Measurements from ENCODE around the gene HEXIM1.

HEXIM1 gene

DNA sequence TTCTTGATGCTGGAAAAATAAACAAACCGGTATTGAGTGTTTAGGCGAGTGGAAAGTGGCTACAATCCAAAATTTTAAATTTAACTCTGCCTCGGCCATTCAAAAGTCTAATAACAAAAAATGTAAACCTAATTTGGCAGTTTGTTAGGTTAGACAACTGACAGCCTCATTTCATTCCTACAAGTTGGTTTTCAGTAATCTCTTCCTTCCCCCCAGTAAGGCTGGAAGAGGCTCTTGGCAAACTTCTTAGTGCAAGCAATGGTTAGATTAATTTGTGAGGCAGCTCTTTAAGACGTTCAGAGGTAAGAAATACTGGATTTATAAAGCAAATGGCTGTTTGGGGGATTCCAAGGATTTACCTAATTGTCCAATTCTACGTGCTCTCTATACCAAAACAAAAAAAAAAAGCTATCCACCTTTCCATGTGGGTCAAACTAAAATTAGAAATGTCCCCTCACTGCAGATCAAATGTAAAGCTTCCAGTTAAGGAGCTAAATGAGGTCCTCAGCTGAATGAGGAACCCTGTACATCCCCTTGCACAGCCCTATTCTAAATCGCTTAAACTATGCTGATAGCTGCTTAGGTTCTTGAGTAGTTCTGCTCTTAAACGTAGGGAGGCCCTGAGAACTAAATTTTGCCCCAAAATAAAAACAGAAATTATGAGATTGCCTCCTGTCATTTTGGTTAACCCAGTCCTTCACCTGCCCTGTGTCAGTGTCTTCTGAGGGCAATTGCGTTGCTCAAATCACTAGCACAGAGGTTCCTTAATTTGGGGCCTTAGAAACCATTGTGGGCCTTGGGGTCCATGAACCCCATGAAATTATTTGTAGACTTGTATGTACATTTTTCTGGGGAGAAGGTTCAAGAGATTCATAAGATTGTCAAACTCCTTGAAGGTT, 2.9 kb downstream of the HEXIM1 start:
- H3K4me3 Mint-ChIP-seq, result peak overlapping the region; percentile 69

GRCh38 chr17:45155029-45155428, 6.8 kb downstream of the HEXIM1 start:
- peaks cover 45% of the 10 kb centered on the region for H3K4me1 Mint-ChIP-seq
- no peaks in the 10 kb centered on the region for H3K27me3 Mint-ChIP-seq
- H3K4me3 Mint-ChIP-seq, result no peak overlapping the region
- no peaks in the 10 kb centered on the region for H3K9me3 Mint-ChIP-seq
- no peak for DNase-seq
- CTCF ChIA-PET, result interaction anchor here (0.6 to 9.6 kb wide), 4 partner anchors 18 to 102 kb away, joined by 3 to 172 read pairs (median 4); partner anchors contain the start of gene ACBD4
- H3K27ac Mint-ChIP-seq, result no peak overlapping the region
- peaks cover 37% of the 10 kb centered on the region for H3K36me3 Mint-ChIP-seq

More for the DNA sequence above, 2.9 kb downstream of the HEXIM1 start:
- Mint-ChIP-seq H3K9me3 (no peaks in the 10 kb centered on the region), H3K27me3 (peaks cover 17% of the 10 kb centered on the region), H3K36me3 (peaks cover 24% of the 10 kb centered on the region), H3K27ac (peak overlapping the region; percentile 82), H3K4me1 (peaks cover 39% of the 10 kb centered on the region)
- CTCF ChIA-PET, result interaction anchor here (1.0 to 9.6 kb wide), 18 partner anchors 9 to 211 kb away, joined by 3 to 172 read pairs (median 4); partner anchors contain the start of genes ACBD4 and HEXIM2
- DNase-seq, result no peak

- H3K4me1 Mint-ChIP-seq, result peaks cover 45% of the 10 kb centered on the region
- no peak overlapping the region for H3K27ac Mint-ChIP-seq
- H3K27me3 Mint-ChIP-seq, result no peaks in the 10 kb centered on the region
- H3K4me3 Mint-ChIP-seq, result no peak overlapping the region
- peaks cover 38% of the 10 kb centered on the region for H3K36me3 Mint-ChIP-seq
- H3K9me3 Mint-ChIP-seq, result no peaks in the 10 kb centered on the region
- CTCF ChIA-PET, result interaction anchor here (0.6 to 9.6 kb wide), 4 partner anchors 19 to 102 kb away, joined by 3 to 172 read pairs (median 4); partner anchors contain the start of gene ACBD4
- no peak for DNase-seq
Observed at GRCh38 chr17:45155483-45155882, 7.2 kb downstream of the HEXIM1 start.

DNA sequence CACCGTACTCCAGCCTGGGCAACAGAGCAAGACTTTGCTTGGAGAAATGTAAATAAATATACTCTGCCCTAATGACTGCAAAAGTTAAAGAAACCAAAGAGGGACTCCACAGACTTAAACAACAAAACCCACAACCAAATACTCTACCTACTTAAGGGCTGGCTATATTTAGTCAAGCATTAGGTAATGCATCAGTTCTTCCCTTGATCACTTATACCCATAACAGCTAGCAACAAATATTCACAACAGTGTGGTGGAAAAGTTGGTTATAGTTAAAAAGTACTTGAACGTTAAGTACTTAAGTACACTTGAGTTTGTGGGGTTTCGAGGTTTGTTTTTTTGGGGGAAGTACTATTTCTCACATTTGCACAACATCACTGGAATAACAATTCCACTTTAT, 8.0 kb downstream of the HEXIM1 start:
- CTCF ChIA-PET, result interaction anchor here (2.0 to 9.6 kb wide), 2 partner anchors 19 to 42 kb away, joined by 5 to 172 read pairs; partner anchors contain the start of gene ACBD4
- peaks cover 38% of the 10 kb centered on the region for H3K4me1 Mint-ChIP-seq
- H3K27me3 Mint-ChIP-seq, result no peaks in the 10 kb centered on the region
- no peak overlapping the region for H3K4me3 Mint-ChIP-seq
- DNase-seq, result no peak
- H3K36me3 Mint-ChIP-seq, result peaks cover 35% of the 10 kb centered on the region
- H3K9me3 Mint-ChIP-seq, result no peaks in the 10 kb centered on the region
- H3K27ac Mint-ChIP-seq, result no peak overlapping the region

DNA sequence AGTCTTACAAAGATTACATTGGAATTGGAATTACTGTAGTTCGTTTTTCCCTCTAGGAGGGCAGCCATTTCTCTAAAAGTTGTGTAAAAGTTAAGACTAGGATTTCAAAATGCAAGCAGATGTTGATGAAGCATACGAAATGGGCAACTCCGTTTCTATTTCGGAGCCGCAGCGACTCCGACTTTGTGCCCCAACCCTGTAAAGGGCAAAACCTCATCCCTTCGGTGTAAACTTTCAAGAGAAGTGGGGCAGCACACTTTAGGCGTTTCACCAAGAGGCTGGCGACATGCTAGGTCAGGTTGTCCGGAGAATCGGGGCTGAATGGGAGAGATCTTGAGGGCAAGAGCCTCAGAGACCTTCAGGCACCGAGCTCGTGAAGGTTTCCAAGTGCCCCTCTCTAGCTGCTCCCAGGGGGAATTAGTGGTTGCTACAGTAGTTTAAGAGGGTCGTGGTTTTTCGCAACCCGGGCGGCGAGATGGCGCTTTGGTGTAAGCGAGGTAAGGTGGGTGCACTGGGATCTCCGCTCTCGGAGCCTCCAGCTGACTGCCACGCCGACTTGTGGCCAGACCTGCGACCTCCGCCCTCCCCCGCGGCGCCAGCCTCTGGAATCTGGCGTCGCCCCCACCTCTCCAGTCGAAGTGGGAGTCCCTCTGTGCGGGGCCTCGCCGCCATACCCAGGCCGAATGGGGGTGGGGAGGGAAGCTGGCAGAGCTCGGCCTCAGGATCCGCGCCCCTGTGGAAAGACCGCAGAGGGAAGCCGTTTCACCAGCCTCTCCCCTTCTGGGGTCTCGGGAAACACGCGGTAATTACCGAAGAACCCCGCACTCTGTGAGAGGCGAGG, 12.4 kb downstream of the HEXIM1 start:
- H3K4me1 Mint-ChIP-seq, result peaks cover 50% of the 10 kb centered on the region
- peak; percentile 66 for DNase-seq
- H3K4me3 Mint-ChIP-seq, result peak overlapping the region; percentile 93
- peak overlapping the region; percentile 95 for H3K27ac Mint-ChIP-seq
- H3K27me3 Mint-ChIP-seq, result no peaks in the 10 kb centered on the region
- H3K36me3 Mint-ChIP-seq, result peaks cover 36% of the 10 kb centered on the region
- CTCF ChIA-PET, result interaction anchor here (1.1 to 4.7 kb wide), 5 partner anchors 8 to 37 kb away, joined by 4 to 63 read pairs (median 23); partner anchors contain the start of genes ACBD4 and HEXIM1
- no peaks in the 10 kb centered on the region for H3K9me3 Mint-ChIP-seq

- Mint-ChIP-seq H3K9me3 (no peaks in the 10 kb centered on the region), H3K27ac (peak within 1 kb of the TSS; percentile 95), H3K27me3 (no peaks in the 10 kb centered on the region), H3K4me1 (peaks cover 46% of the 10 kb centered on the region), H3K36me3 (peaks cover 33% of the 10 kb centered on the region), H3K4me3 (peak within 1 kb of the TSS; percentile 93)
- DNase-seq, result peak; percentile 98
- CTCF ChIA-PET, result interaction anchor here (1.1 to 4.7 kb wide), 5 partner anchors 9 to 36 kb away, joined by 4 to 63 read pairs (median 23); partner anchors contain the start of genes ACBD4 and HEXIM1
Observed at GRCh38 chr17:45161288-45162024, 13.2 kb downstream of the HEXIM1 start, which contains the start of gene HEXIM2. Gene HEXIM2, plus strand, starts transcription at chr17:45161875. Its CDS starts 919 bp downstream, at chr17:45162794.

DNA sequence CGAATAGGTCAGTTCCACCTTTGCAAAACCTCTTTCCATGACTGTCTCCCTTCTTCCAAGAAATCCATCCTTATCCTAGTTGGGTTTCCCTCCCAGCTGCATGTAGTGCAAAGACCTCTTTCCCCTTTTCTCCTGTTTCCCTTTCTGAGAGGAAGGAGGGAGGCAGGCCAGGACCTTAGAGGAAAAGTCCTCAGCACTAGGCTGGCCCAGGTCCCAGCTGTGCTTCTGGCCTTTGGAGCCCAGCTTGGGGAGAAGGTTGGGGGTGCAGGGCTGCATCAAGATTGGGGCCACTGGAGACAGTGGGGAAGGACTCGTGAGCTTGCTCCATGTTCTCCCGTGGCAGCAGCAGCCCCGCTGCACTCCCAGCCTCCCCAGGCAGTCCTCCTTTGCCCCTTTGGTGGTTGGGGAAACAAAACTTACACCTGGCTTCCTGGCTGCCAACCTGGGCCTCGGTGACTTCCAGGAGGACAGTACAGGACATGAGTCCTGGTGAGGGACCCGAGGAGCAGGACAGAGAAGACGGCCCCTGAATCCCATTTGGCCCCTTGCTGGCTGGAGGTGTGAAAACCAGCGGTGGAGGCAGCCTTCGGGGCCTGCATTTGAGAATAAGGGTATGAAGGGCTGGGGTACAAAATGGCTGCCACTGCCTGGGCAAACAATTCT, 13.9 kb downstream of the HEXIM1 start:
- Mint-ChIP-seq H3K36me3 (peaks cover 33% of the 10 kb centered on the region), H3K9me3 (no peaks in the 10 kb centered on the region), H3K4me1 (peaks cover 44% of the 10 kb centered on the region), H3K4me3 (peak overlapping the region; percentile 93), H3K27me3 (no peaks in the 10 kb centered on the region), H3K27ac (peak overlapping the region; percentile 95)
- DNase-seq, result no peak
- CTCF ChIA-PET, result interaction anchor here (3.0 to 4.7 kb wide), 4 partner anchors 10 to 36 kb away, joined by 17 to 63 read pairs (median 28); partner anchors contain the start of genes ACBD4 and HEXIM1

GRCh38 chr17:45164734-45165269, 16.5 kb downstream of the HEXIM1 start:
- Mint-ChIP-seq H3K9me3 (no peaks in the 10 kb centered on the region), H3K27ac (no peak overlapping the region), H3K27me3 (no peaks in the 10 kb centered on the region), H3K4me3 (no peak overlapping the region), H3K36me3 (peaks cover 10% of the 10 kb centered on the region), H3K4me1 (peaks cover 27% of the 10 kb centered on the region)
- CTCF ChIA-PET, result interaction anchor here (0.7 to 1.3 kb wide), 2 partner anchors 13 to 15 kb away, joined by 3 read pairs; no protein-coding TSS in a partner anchor
- no peak for DNase-seq

GRCh38 chr17:45168991-45169752, 20.9 kb downstream of the HEXIM1 start:
- no peak for DNase-seq
- Mint-ChIP-seq H3K27ac (no peak overlapping the region), H3K4me3 (no peak overlapping the region), H3K36me3 (peaks cover 2% of the 10 kb centered on the region), H3K9me3 (no peaks in the 10 kb centered on the region), H3K4me1 (peaks cover 35% of the 10 kb centered on the region), H3K27me3 (no peaks in the 10 kb centered on the region)
- CTCF ChIA-PET, result no interaction called here

GRCh38 chr17:45170280-45170930, 22.1 kb downstream of the HEXIM1 start:
- Mint-ChIP-seq H3K27ac (no peak overlapping the region), H3K27me3 (no peaks in the 10 kb centered on the region), H3K36me3 (peaks cover under 1% of the 10 kb centered on the region), H3K9me3 (no peaks in the 10 kb centered on the region), H3K4me1 (peaks cover 27% of the 10 kb centered on the region), H3K4me3 (no peak overlapping the region)
- DNase-seq, result no peak
- CTCF ChIA-PET, result interaction anchor here (4.0 kb wide), 1 partner anchor 35 kb away, joined by 31 read pairs; the partner anchor contains the start of gene ACBD4

DNA sequence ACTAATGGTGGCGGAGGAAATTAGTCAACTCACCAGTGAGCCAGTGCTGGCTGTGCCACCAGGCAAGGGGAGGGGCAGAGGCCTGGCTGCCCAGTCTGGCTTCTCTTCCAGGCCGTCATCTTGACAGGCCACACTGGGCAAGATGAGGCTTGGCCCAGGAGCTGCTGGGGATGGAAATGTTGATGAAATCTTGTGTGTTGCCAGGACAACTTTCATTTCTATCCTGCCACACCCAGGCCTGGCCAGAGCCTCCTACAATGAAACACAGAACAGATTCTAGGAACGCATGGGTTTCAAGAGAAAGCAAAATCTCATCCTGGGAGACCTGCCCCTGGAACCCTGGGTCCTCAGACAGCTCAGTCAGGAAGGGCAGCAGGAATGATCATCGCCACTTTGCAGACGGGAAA, 22.7 kb downstream of the HEXIM1 start:
- Mint-ChIP-seq H3K4me3 (no peak overlapping the region), H3K27ac (peak overlapping the region; percentile 45), H3K36me3 (no peaks in the 10 kb centered on the region), H3K27me3 (peaks cover 4% of the 10 kb centered on the region), H3K4me1 (peaks cover 26% of the 10 kb centered on the region), H3K9me3 (no peaks in the 10 kb centered on the region)
- DNase-seq, result no peak
- CTCF ChIA-PET, result interaction anchor here (2.8 to 4.0 kb wide), 2 partner anchors 21 to 36 kb away, joined by 15 to 31 read pairs; partner anchors contain the start of gene ACBD4

Data from activated naive CD4-positive, alpha-beta T cell treated with anti-CD3 and anti-CD28 coated beads, Interleukin-2, amount 10 ng/mL, durations not matched to agents 7 days and 5 days (primary cell).